Stimulated activated CD8-positive, alpha-beta memory T cell treated with anti-CD3 and anti-CD28 coated beads, Interleukin-7, amount 100 ng/mL, for 1 hour (primary cell): Measurements from ENCODE around the gene ATP6V0C.

Experiments
- DNase-seq, 2 donors: peaks; one replicate each; pipeline ENCODE4 v3.0.0-alpha.2; 2020; ENCODE audit warnings: low read depth in 2 of 2

Gene ATP6V0C

GRCh38 chr16:2490190-2491105, 23.3 kb upstream of the ATP6V0C start:
- no peak for DNase-seq

- DNase-seq: no peak
Measured at GRCh38 chr16:2492292-2492691, 21.5 kb upstream of the ATP6V0C start.

- no peak for DNase-seq
Measured at GRCh38 chr16:2493605-2494004, 20.1 kb upstream of the ATP6V0C start.

- DNase-seq: no peak
Measured at GRCh38 chr16:2494616-2495015, 19.1 kb upstream of the ATP6V0C start.

- no peak for DNase-seq
Measured at GRCh38 chr16:2495041-2495440, 18.7 kb upstream of the ATP6V0C start.

- no peak for DNase-seq
Measured at GRCh38 chr16:2496223-2497115, 17.3 kb upstream of the ATP6V0C start.

GRCh38 chr16:2497116-2497630, 16.6 kb upstream of the ATP6V0C start:
- no peak for DNase-seq

GRCh38 chr16:2497695-2498484, 15.9 kb upstream of the ATP6V0C start:
- DNase-seq: no peak

GRCh38 chr16:2498531-2499253, 15.1 kb upstream of the ATP6V0C start:
- DNase-seq: no peak

- DNase-seq: no peak
Measured at GRCh38 chr16:2499454-2499853, 14.3 kb upstream of the ATP6V0C start.

GRCh38 chr16:2499890-2500429, 13.8 kb upstream of the ATP6V0C start:
- DNase-seq: no peak

- no peak for DNase-seq
Measured at GRCh38 chr16:2500430-2500917, 13.3 kb upstream of the ATP6V0C start.

GRCh38 chr16:2500918-2501750, 12.6 kb upstream of the ATP6V0C start:
- DNase-seq: peak; percentile 64 to 65

GRCh38 chr16:2501946-2502895, 11.5 kb upstream of the ATP6V0C start:
- DNase-seq: no peak

- no peak for DNase-seq
Measured at GRCh38 chr16:2505695-2506094, 8.1 kb upstream of the ATP6V0C start.

- no peak for DNase-seq
Measured at GRCh38 chr16:2507052-2507659, 6.6 kb upstream of the ATP6V0C start.

- DNase-seq: no peak
Measured at GRCh38 chr16:2507665-2508064, 6.1 kb upstream of the ATP6V0C start.
